Stomach (tissue), 4 donors: ENCODE measurements around the gene KDM5B.

Experiments
- CTCF ChIP-seq, 7 experiments: fragments of 450-650 bp in 4 of 7; fragments of 200-600 bp in 3 of 7; sonication (generic) in 3 of 7; IDR thresholded peaks; one replicate each; pipeline ENCODE4 v1.5.1; 2016 to 2019; ENCODE audit warnings: antibody characterized with exemption in 7 of 7, control low read depth in 2 of 7, mild to moderate bottlenecking in 1 of 7
- EP300 ChIP-seq: sonication (generic); formaldehyde crosslinking; IDR thresholded peaks from one replicate; pipeline ENCODE4 v1.6.1; 2017; ENCODE audit warnings: antibody characterized with exemption

DNA sequence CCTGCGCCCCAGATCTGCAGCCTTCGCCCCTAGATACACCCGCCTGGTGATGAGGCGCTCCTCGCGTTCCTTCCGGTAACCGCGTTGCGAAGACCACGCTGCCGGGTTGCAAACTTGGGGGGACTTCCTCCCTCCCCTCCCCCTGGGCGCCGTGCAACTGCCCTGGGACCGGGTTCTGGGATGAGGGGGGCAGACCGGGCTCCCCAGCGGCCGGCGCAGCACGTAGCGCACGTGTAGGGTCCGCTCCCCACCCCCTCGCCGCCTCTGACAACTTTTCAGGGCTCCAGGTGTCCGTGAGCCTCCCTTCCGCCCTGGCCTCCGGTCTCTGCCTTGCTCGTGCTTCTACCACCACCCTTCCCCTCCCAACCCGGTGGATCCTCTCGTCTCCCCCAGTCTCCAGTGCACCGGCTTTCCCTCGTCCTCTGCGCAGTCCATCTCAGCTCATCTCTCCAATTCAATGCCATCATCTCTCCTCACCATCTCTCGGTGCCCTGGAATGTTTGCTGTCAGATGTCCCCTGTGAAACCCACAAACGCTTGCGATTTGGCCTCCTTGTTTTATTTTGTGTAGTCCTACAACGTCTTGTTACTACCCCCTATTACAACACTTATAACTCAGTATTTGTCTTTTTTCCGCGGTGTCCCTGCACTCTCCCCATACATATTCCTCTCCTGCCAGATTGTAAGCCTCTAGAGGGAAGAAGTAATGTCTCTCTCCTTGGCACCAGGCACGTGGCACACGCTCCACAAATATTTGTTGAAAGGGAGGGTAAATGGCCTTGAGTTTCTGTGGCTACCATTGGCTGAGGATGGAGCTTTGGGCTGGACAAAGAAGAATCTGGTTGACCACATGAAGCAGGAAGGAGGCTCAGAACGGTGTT lies 3.3 kb upstream of the KDM5B start:
- TF ChIP-seq CTCF (IDR thresholded peaks at IDR 0.05) (no peak), EP300 (no peak)
